Stimulated activated effector memory CD8-positive, alpha-beta T cell treated with anti-CD3 and anti-CD28 coated beads, Interleukin-12 subunit alpha, Interleukin-12 subunit beta, amount 100 ng/mL, for 72 hours (primary cell): ENCODE measurements around the gene CACNA1C.

ENCODE experiments used
- ATAC-seq: fragments of 150-1000 bp; cut with Tn5 transposase; 2 replicates; pipeline ENCODE4 v1.10.0; 2021
- DNase-seq, 2 donors: peaks; one replicate each; pipeline ENCODE4 v3.0.0; 2021 to 2022; ENCODE audit warnings: low spot score in 2 of 2
- H3K27ac Mint-ChIP-seq: one replicate; pipeline ENCODE4 v1.8.0; 2022; ENCODE audit warnings: mild to moderate bottlenecking, mixed read lengths
- H3K36me3 Mint-ChIP-seq: one replicate; pipeline ENCODE4 v1.8.0; 2022; ENCODE audit warnings: mild to moderate bottlenecking, mixed read lengths
- H3K4me1 Mint-ChIP-seq: one replicate; pipeline ENCODE4 v1.8.0; 2022; ENCODE audit warnings: mixed read lengths
- H3K4me3 Mint-ChIP-seq: one replicate; pipeline ENCODE4 v1.8.0; 2022; ENCODE audit warnings: mild to moderate bottlenecking, mixed read lengths
- H3K9me3 Mint-ChIP-seq: one replicate; pipeline ENCODE4 v1.8.0; 2022; ENCODE audit warnings: mixed read lengths

CACNA1C gene

GRCh38 chr12:2686280-2686646, 633.5 kb downstream of the CACNA1C start:
- Mint-ChIP-seq H3K27ac (no peak overlapping the region), H3K4me3 (no peak overlapping the region), H3K4me1 (peaks cover 42% of the 10 kb centered on the region), H3K36me3 (peaks cover 11% of the 10 kb centered on the region), H3K9me3 (peaks cover 2% of the 10 kb centered on the region)
- ATAC-seq = no peak
- DNase-seq = peak in 1 of 2 donors; percentile 46

- Mint-ChIP-seq H3K4me3 (no peak overlapping the region), H3K36me3 (peaks cover 14% of the 10 kb centered on the region), H3K27ac (no peak overlapping the region), H3K4me1 (peaks cover 48% of the 10 kb centered on the region), H3K9me3 (peaks cover 2% of the 10 kb centered on the region)
- no peak for DNase-seq
- no peak for ATAC-seq
Observed at GRCh38 chr12:2687058-2687457, 634.3 kb downstream of the CACNA1C start.

GRCh38 chr12:2687726-2688125, 634.9 kb downstream of the CACNA1C start:
- H3K27ac Mint-ChIP-seq = no peak overlapping the region
- ATAC-seq = no peak
- H3K9me3 Mint-ChIP-seq = peaks cover 1% of the 10 kb centered on the region
- peaks cover 10% of the 10 kb centered on the region for H3K36me3 Mint-ChIP-seq
- H3K4me1 Mint-ChIP-seq = peaks cover 46% of the 10 kb centered on the region
- no peak overlapping the region for H3K4me3 Mint-ChIP-seq
- DNase-seq = no peak

GRCh38 chr12:2688381-2688931, 635.7 kb downstream of the CACNA1C start:
- peaks cover 45% of the 10 kb centered on the region for H3K4me1 Mint-ChIP-seq
- H3K27ac Mint-ChIP-seq = no peak overlapping the region
- H3K9me3 Mint-ChIP-seq = no peaks in the 10 kb centered on the region
- H3K36me3 Mint-ChIP-seq = peaks cover 6% of the 10 kb centered on the region
- no peak overlapping the region for H3K4me3 Mint-ChIP-seq
- ATAC-seq (no peak), DNase-seq (peak in 1 of 2 donors; percentile 41)

GRCh38 chr12:2689393-2689792, 636.6 kb downstream of the CACNA1C start:
- Mint-ChIP-seq H3K4me3 (no peak overlapping the region), H3K4me1 (peaks cover 37% of the 10 kb centered on the region), H3K27ac (no peak overlapping the region), H3K9me3 (no peaks in the 10 kb centered on the region), H3K36me3 (peaks cover 6% of the 10 kb centered on the region)
- DNase-seq = peak in 1 of 2 donors; percentile 32
- ATAC-seq = no peak

- H3K9me3 Mint-ChIP-seq = no peaks in the 10 kb centered on the region
- H3K27ac Mint-ChIP-seq = no peak overlapping the region
- peak overlapping the region; percentile 80 for H3K4me3 Mint-ChIP-seq
- H3K36me3 Mint-ChIP-seq = peaks cover 6% of the 10 kb centered on the region
- ATAC-seq = no peak
- H3K4me1 Mint-ChIP-seq = peaks cover 35% of the 10 kb centered on the region
- DNase-seq = peak in 1 of 2 donors; percentile 47
Observed at GRCh38 chr12:2689879-2690278, 637.1 kb downstream of the CACNA1C start.

- Mint-ChIP-seq H3K4me3 (peak overlapping the region; percentile 80), H3K27ac (peak overlapping the region; percentile 75), H3K9me3 (no peaks in the 10 kb centered on the region), H3K4me1 (peaks cover 35% of the 10 kb centered on the region), H3K36me3 (peaks cover 6% of the 10 kb centered on the region)
- DNase-seq = no peak
- ATAC-seq = no peak
Observed at GRCh38 chr12:2690348-2691005, 637.7 kb downstream of the CACNA1C start.

- DNase-seq = peak; percentile 30 to 71
- Mint-ChIP-seq H3K9me3 (no peaks in the 10 kb centered on the region), H3K4me3 (peak overlapping the region; percentile 80), H3K27ac (peak overlapping the region; percentile 75), H3K4me1 (peaks cover 39% of the 10 kb centered on the region), H3K36me3 (peaks cover 6% of the 10 kb centered on the region)
- ATAC-seq = peak; percentile 72
Observed at GRCh38 chr12:2691006-2691344, 638.2 kb downstream of the CACNA1C start.

GRCh38 chr12:2691345-2692071, 638.7 kb downstream of the CACNA1C start:
- H3K4me1 Mint-ChIP-seq = peaks cover 42% of the 10 kb centered on the region
- ATAC-seq = peak; percentile 83
- peak; percentile 27 to 72 for DNase-seq
- H3K27ac Mint-ChIP-seq = peak overlapping the region; percentile 75
- H3K36me3 Mint-ChIP-seq = peaks cover 6% of the 10 kb centered on the region
- H3K4me3 Mint-ChIP-seq = peak overlapping the region; percentile 80
- H3K9me3 Mint-ChIP-seq = no peaks in the 10 kb centered on the region

GRCh38 chr12:2692080-2692479, 639.3 kb downstream of the CACNA1C start:
- ATAC-seq (peak; percentile 2), DNase-seq (peak in 1 of 2 donors; percentile 52)
- Mint-ChIP-seq H3K36me3 (peaks cover 6% of the 10 kb centered on the region), H3K9me3 (no peaks in the 10 kb centered on the region), H3K4me3 (peak overlapping the region; percentile 80), H3K27ac (peak overlapping the region; percentile 75), H3K4me1 (peaks cover 42% of the 10 kb centered on the region)

- Mint-ChIP-seq H3K4me3 (peak overlapping the region; percentile 80), H3K36me3 (peaks cover 6% of the 10 kb centered on the region), H3K4me1 (peaks cover 42% of the 10 kb centered on the region), H3K9me3 (no peaks in the 10 kb centered on the region), H3K27ac (no peak overlapping the region)
- no peak for ATAC-seq
- no peak for DNase-seq
Observed at GRCh38 chr12:2693244-2693860, 640.6 kb downstream of the CACNA1C start.

- Mint-ChIP-seq H3K27ac (no peak overlapping the region), H3K9me3 (no peaks in the 10 kb centered on the region), H3K36me3 (peaks cover 6% of the 10 kb centered on the region), H3K4me1 (peaks cover 42% of the 10 kb centered on the region), H3K4me3 (no peak overlapping the region)
- DNase-seq (no peak), ATAC-seq (no peak)
Observed at GRCh38 chr12:2693980-2694610, 641.3 kb downstream of the CACNA1C start.

GRCh38 chr12:2696136-2696535, 643.3 kb downstream of the CACNA1C start:
- DNase-seq (no peak), ATAC-seq (no peak)

GRCh38 chr12:2697057-2697800, 644.4 kb downstream of the CACNA1C start:
- Mint-ChIP-seq H3K4me1 (peaks cover 18% of the 10 kb centered on the region), H3K4me3 (no peak overlapping the region), H3K27ac (no peak overlapping the region), H3K36me3 (no peaks in the 10 kb centered on the region), H3K9me3 (no peaks in the 10 kb centered on the region)
- ATAC-seq (no peak), DNase-seq (no peak)

More at GRCh38 chr12:2696136-2696535, 643.3 kb downstream of the CACNA1C start:
- H3K4me1 Mint-ChIP-seq = peaks cover 25% of the 10 kb centered on the region
- no peak overlapping the region for H3K27ac Mint-ChIP-seq
- H3K9me3 Mint-ChIP-seq = no peaks in the 10 kb centered on the region
- H3K36me3 Mint-ChIP-seq = peaks cover 6% of the 10 kb centered on the region
- H3K4me3 Mint-ChIP-seq = no peak overlapping the region
